ENCODE measurements around the gene SPTBN1.

The SPTBN1 gene

GRCh38 chr2:54531558-54531957, 75.4 kb downstream of the SPTBN1 start:
- no peak for DNase-seq

GRCh38 chr2:54534221-54534620, 78.1 kb downstream of the SPTBN1 start:
- DNase-seq: no peak

GRCh38 chr2:54534625-54535024, 78.5 kb downstream of the SPTBN1 start:
- DNase-seq: no peak

- no peak for DNase-seq
Observed at GRCh38 chr2:54535599-54536195, 79.6 kb downstream of the SPTBN1 start.

- DNase-seq: no peak
Observed at GRCh38 chr2:54536720-54537119, 80.6 kb downstream of the SPTBN1 start.

GRCh38 chr2:54538537-54538936, 82.4 kb downstream of the SPTBN1 start:
- no peak for DNase-seq

GRCh38 chr2:54539683-54540082, 83.6 kb downstream of the SPTBN1 start:
- no peak for DNase-seq

- no peak for DNase-seq
Observed at GRCh38 chr2:54540194-54540593, 84.1 kb downstream of the SPTBN1 start.

- no peak for DNase-seq
Observed at GRCh38 chr2:54541995-54542394, 85.9 kb downstream of the SPTBN1 start.

GRCh38 chr2:54543733-54544396, 87.7 kb downstream of the SPTBN1 start:
- DNase-seq: no peak

- DNase-seq: no peak
Observed at GRCh38 chr2:54545702-54546450, 89.7 kb downstream of the SPTBN1 start.

GRCh38 chr2:54546518-54546917, 90.4 kb downstream of the SPTBN1 start:
- peak; percentile 46 for DNase-seq

- no peak for DNase-seq
Observed at GRCh38 chr2:54546923-54547720, 91.0 kb downstream of the SPTBN1 start.

GRCh38 chr2:54549430-54549829, 93.3 kb downstream of the SPTBN1 start:
- no peak for DNase-seq

GRCh38 chr2:54549917-54550518, 93.9 kb downstream of the SPTBN1 start:
- no peak for DNase-seq

GRCh38 chr2:54550547-54550946, 94.4 kb downstream of the SPTBN1 start:
- DNase-seq: no peak

- no peak for DNase-seq
Observed at GRCh38 chr2:54551123-54551756, 95.1 kb downstream of the SPTBN1 start.

- DNase-seq: no peak
Observed at GRCh38 chr2:54553075-54553474, 96.9 kb downstream of the SPTBN1 start.

- no peak for DNase-seq
Observed at GRCh38 chr2:54553775-54554174, 97.6 kb downstream of the SPTBN1 start.

- no peak for DNase-seq
Observed at GRCh38 chr2:54555318-54555837, 99.3 kb downstream of the SPTBN1 start.

- DNase-seq: no peak
Observed at GRCh38 chr2:54556621-54557121, 100.5 kb downstream of the SPTBN1 start.

GRCh38 chr2:54557211-54557600, 101.1 kb downstream of the SPTBN1 start:
- DNase-seq: no peak
